ENCODE results near the gene NEAT1. TPM values are rescaled to one million over a fixed set of nuclear protein-coding genes. Genes with fewer than 3 reads are reported as not detected.
A peak's percentile ranks its signal among the peaks of the same experiment; 100 is the strongest.

The NEAT1 gene
- total and polyA plus RNA-seq, 2 of the 8 experiments (the other 6 are each of a cell fraction or from before 2014, with no cell fraction given) = 2.4 to 10.7 TPM

DNA sequence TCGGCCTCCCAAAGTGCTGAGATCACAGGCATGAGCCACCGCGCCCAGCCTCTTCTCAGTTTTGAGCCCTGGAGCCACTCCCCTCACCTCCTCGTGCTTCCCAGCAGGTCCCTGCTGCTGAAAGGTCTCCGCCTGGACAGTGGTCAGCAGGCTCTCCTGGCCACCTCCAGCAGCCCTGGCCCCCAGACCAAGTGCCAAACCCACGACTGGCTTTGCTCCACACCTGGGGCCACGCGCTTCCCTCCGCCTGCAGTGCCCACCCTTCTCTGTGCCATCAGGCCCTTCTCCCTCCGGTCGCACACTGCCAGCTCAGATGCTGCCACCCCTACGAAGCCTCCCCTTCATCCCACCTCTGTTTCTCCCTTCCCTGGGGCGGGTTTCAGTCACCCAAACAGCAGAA lies 23.3 kb upstream of the NEAT1 start:
- H2BK20ac ChIP-seq (ENCODE audit: low read length) = no peak overlapping the region
- H2AFZ ChIP-seq (ENCODE audit: low read length) = no peak overlapping the region
- H3K18ac ChIP-seq (ENCODE audit: extremely low read depth, low read length) = no peak overlapping the region
- ChIA-PET CTCF (ENCODE audit: partially characterized antibody) (interaction anchor here (0.6 to 2.6 kb wide), 4 partner anchors 17 to 153 kb away, joined by 3 to 23 read pairs (median 3); no protein-coding TSS in a partner anchor), POLR2A (ENCODE audit: partially characterized antibody) (interaction anchor here (1.0 to 17.0 kb wide), 2 partner anchors 23 to 104 kb away, joined by 4 to 202 read pairs; partner anchors contain the start of genes MALAT1 and NEAT1)
- H3K36me3 ChIP-seq (ENCODE audit: control insufficient read depth in 2 of 4, insufficient read depth in 4 of 4, low read length in 3 of 4) = peaks cover 0 to 4% (median 0%) of the 10 kb centered on the region in 4 experiments; a peak in 1 of 8 replicates
- TF ChIP-seq TAF7 (optimal IDR thresholded peaks at IDR 0.05; ENCODE audit: borderline replicate concordance, low read depth, low read length) (no peak), SAP30 (IDR thresholded peaks at IDR 0.05; ENCODE audit: insufficient read depth, insufficient replicate concordance, low read length) (no peak), ASH2L (IDR thresholded peaks at IDR 0.05; ENCODE audit: low read length) (no peak), TCF12 (IDR thresholded peaks at IDR 0.05; ENCODE audit: low read depth, low read length) (no peak), POLR2A (IDR thresholded peaks at IDR 0.05; ENCODE audit: control extremely low read depth in 1 of 2, low read depth in 2 of 2, low read length in 2 of 2) (no peak), CHD1 (IDR thresholded peaks at IDR 0.05; ENCODE audit: low read depth, low read length) (no peak), TEAD4 (IDR thresholded peaks at IDR 0.05; ENCODE audit: low read depth, low read length) (no peak), BRCA1 (IDR thresholded peaks at IDR 0.05; ENCODE audit: low read depth, low read length) (no peak), TAF1 (IDR thresholded peaks at IDR 0.05; ENCODE audit: low read depth, low read length) (no peak), EP300 (IDR thresholded peaks at IDR 0.05; ENCODE audit: borderline replicate concordance in 1 of 2, low read depth in 2 of 2, low read length in 2 of 2) (no peak), RFX5 (IDR thresholded peaks at IDR 0.05; ENCODE audit: borderline replicate concordance, low read depth, low read length) (no peak), CREB1 (IDR thresholded peaks at IDR 0.05) (no peak), CTBP2 (IDR thresholded peaks at IDR 0.05; ENCODE audit: borderline replicate concordance, insufficient read depth, insufficient read length, low read length) (no peak), CBX8 (IDR thresholded peaks at IDR 0.05; ENCODE audit: borderline replicate concordance, low read depth, low read length) (no peak), BCL11A (IDR thresholded peaks at IDR 0.05; ENCODE audit: low read depth in 2 of 2, low read length in 2 of 2) (no peak)
- H3K27ac ChIP-seq (ENCODE audit: low read depth, low read length) = no peak overlapping the region
- H3K79me1 ChIP-seq (ENCODE audit: low read depth, low read length) = 0 out of 2 replicates have a peak, but pooled peaks cover 2% of the 10 kb centered on the region
- H3K14ac ChIP-seq (ENCODE audit: insufficient read length) = no peak overlapping the region
- DNase-seq (ENCODE audit: low read depth in 1 of 2, low spot score in 2 of 2) = no peak
- H3K23ac ChIP-seq (ENCODE audit: insufficient read length) = no peak overlapping the region
- H2AK5ac ChIP-seq (ENCODE audit: low read depth, low read length) = no peak overlapping the region
- H3K4me2 ChIP-seq (ENCODE audit: insufficient read depth in 1 of 2, low read depth in 2 of 2, low read length in 2 of 2) = no peak overlapping the region
- no peaks in the 10 kb centered on the region for H3K27me3 ChIP-seq (replicated peaks in 1 of 4; ENCODE audit: control insufficient read depth in 3 of 4, extremely low read depth in 1 of 4, insufficient read depth in 3 of 4, low read length in 3 of 4)
- no peak for FAIRE-seq
- H2BK5ac ChIP-seq (ENCODE audit: low read depth, low read length) = no peak overlapping the region
- H3K4ac ChIP-seq (replicated peaks; ENCODE audit: insufficient read length, low read depth, low read length) = no peak overlapping the region
- H3K56ac ChIP-seq (replicated peaks; ENCODE audit: insufficient read length, low read depth, low read length) = no peak overlapping the region
- H3K23me2 ChIP-seq (ENCODE audit: low read depth, low read length) = no peaks in the 10 kb centered on the region
- H3K79me2 ChIP-seq (ENCODE audit: control insufficient read depth in 1 of 2, insufficient read depth in 2 of 2, low read length in 2 of 2) = no peaks in the 10 kb centered on the region
- no peak overlapping the region for H3K9ac ChIP-seq (replicated peaks in 1 of 4; ENCODE audit: extremely low read depth in 1 of 4, low read depth in 3 of 4, low read length in 3 of 4)
- no peak overlapping the region for H4K91ac ChIP-seq (replicated peaks; ENCODE audit: insufficient read length, low read length)
- peak overlapping the region; percentile 51; the same call in 1 of the 2 replicates for H4K8ac ChIP-seq (ENCODE audit: extremely low read depth, insufficient read depth, low read length)
- no peak overlapping the region for H2BK12ac ChIP-seq (ENCODE audit: low read depth, low read length)
- no peak overlapping the region for H2BK15ac ChIP-seq (ENCODE audit: low read length)
- H3K4me1 ChIP-seq (replicated peaks in 1 of 4; ENCODE audit: control insufficient read depth in 3 of 4, insufficient read depth in 4 of 4, low read length in 3 of 4) = no peaks in the 10 kb centered on the region; a peak in 1 of 7 replicates
- H2BK120ac ChIP-seq (replicated peaks; ENCODE audit: low read depth, low read length) = no peak overlapping the region
- no peak overlapping the region for H4K5ac ChIP-seq (ENCODE audit: insufficient read length, low read depth, low read length)
- H3K9me3 ChIP-seq (ENCODE audit: insufficient read depth in 2 of 2, low read depth in 1 of 2, low read length in 1 of 2) = no peaks in the 10 kb centered on the region
- H3K4me3 ChIP-seq (ENCODE audit: extremely low read depth in 1 of 4, insufficient read depth in 2 of 4, low read depth in 3 of 4, low read length in 4 of 4) = no peak overlapping the region
- H4K20me1 ChIP-seq (replicated peaks in 1 of 2; ENCODE audit: control insufficient read depth in 1 of 2, insufficient read depth in 2 of 2, low read length in 2 of 2) = peaks cover 0 to 6% of the 10 kb centered on the region in 2 experiments
- 94% methylated on average over 13 of the region's 13 CpGs; no CpG with 5 or more reads in 1 of the 2 experiments for WGBS, 2 experiments (ENCODE audit: extremely low coverage in 1 of 2, insufficient coverage in 1 of 2, insufficient read length in 1 of 2, insufficient replicate concordance in 2 of 2, low coverage in 1 of 2, low lambda C conversion rate in 2 of 2, missing lambda C conversion rate in 1 of 2)

All from H1 (cell line).